Spleen (tissue), 7 donors: ENCODE data around the gene PRR15.

ENCODE experiments used
- CTCF ChIP-seq, 11 experiments: fragments of 200-600 bp in 7 of 11; fragments of 450-650 bp in 4 of 11; sonication (generic) in 4 of 11; IDR thresholded peaks in 8 of 11; conservative IDR thresholded peaks in 3 of 11; 1 replicate in 7 of 11; 2 replicates in 4 of 11; pipeline versions ENCODE4 v1.4.0 to v1.8.0; 2016 to 2021; ENCODE audit warnings: antibody characterized with exemption in 11 of 11, inconsistent platforms in 4 of 11, mild to moderate bottlenecking in 1 of 11
- POLR2A ChIP-seq, 3 donors: fragments of 450-650 bp; IDR thresholded peaks; one replicate each; pipeline ENCODE4 v1.5.1; 2017; ENCODE audit warnings: antibody characterized with exemption in 3 of 3, mild to moderate bottlenecking in 1 of 3
- POLR2AphosphoS5 ChIP-seq, 3 donors: sonication (generic); formaldehyde crosslinking; IDR thresholded peaks; one replicate each; pipeline ENCODE4 v1.5.1; 2017; ENCODE audit warnings: antibody characterized with exemption in 3 of 3
- donor health status: DM: no; HTN: no; CAD: no; lungs with moderate emphysema.
- donor health status: DM: no; HTN: no; CAD: no.
- donor health status: DM: no; HTN: no; CAD: no.

GRCh38 chr7:29538389-29538788 is 25.2 kb upstream of the PRR15 start:
- no peak for TF ChIP-seq POLR2A (IDR thresholded peaks at IDR 0.05)
- no peak for TF ChIP-seq CTCF (IDR thresholded peaks at IDR 0.05 in 8 of 11, conservative IDR thresholded peaks at IDR 0.05 in 3 of 11)
- no peak for TF ChIP-seq POLR2AphosphoS5 (IDR thresholded peaks at IDR 0.05)
